ENCODE data around the gene MARCKSL1. TPM values are rescaled to one million over a fixed set of nuclear protein-coding genes. Genes with fewer than 3 reads are reported as not detected.
"Not testable (repeated sequence)": the region's sequence is repeated elsewhere in the genome, so short reads cannot be mapped to it uniquely, and the experiment has no call there.

MARCKSL1 gene
- total RNA-seq, 1 donor from 2014 or later: 104 TPM

DNA sequence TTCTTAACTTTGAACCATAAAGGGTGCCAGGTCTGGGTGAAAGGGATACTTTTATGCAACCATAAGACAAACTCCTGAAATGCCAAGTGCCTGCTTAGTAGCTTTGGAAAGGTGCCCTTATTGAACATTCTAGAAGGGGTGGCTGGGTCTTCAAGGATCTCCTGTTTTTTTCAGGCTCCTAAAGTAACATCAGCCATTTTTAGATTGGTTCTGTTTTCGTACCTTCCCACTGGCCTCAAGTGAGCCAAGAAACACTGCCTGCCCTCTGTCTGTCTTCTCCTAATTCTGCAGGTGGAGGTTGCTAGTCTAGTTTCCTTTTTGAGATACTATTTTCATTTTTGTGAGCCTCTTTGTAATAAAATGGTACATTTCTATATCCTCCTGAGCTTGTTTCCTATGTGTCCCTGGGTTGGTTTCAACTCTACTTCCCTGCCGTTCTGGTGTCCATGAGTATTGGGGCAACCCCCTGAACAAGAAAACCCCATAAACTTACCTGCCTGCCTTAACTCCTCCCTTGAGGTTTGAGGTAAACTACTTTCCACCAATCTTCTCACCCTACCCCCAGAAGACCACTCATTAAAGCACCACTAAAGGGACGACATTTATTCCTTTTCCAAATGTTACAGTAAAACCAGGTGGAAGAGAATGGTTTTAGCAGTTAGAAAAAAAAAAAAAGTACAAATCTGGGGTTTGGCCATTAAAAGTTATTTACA lies 2.6 kb downstream of the MARCKSL1 start:
- no peak for DNase-seq (ENCODE audit: low read depth, low spot score)

DNA sequence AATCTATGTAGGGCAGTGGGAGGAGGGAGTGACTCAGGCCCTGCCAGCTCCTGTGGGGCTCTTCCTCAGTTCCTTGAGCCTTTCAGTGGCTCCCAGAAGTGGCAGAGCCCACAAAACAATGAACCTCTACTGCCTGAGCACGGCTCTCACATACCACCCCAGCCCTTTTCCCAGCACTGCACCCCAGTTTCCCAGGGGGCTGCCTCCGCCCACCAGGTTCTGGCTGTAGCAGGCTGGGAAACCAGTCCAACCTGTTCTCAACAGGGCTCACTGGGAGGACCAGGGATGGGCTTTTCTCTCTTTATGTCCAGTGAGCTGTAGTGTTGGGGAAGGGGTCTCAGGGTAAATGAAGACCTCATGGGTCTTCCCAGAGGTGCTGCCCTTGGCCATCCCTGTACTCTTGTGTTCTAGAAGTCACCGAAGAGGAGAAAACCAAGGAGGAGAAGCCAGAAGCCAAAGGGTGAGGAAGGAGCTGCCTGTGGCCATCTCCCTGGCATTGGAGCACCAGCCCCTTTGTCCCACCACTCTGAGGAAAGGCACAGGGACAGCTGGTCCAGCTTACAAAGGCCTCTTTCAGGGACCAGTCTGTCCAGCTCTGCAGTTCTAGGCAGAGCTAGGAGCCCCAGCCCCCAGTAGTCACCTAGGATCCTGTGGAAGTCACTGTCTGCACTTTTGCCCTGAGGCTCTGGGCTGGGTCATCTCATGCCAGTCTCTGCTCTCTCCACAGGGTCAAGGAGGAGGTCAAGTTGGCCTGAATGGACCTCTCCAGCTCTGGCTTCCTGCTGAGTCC lies 3.5 kb downstream of the MARCKSL1 start:
- no peak for DNase-seq (ENCODE audit: low read depth, low spot score)

DNA sequence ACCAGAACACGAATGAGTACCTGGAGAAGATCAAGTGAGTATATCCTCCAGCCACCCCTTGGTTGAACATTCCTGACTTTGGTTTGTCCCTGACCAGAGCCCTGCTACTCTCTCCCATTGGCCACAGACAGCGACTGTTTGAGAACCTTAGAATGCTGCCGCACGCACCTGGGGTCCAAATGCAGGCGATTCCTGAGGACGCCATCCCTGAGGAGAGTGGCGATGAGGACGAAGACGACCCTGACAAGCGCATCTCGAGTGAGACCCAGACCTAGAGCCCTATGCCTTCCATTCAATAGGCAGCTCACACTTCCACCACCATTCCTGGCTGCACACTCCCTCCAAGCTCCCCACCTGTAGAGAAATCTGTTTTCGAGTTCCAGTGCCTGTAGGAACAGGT lies 4.5 kb downstream of the MARCKSL1 start:
- DNase-seq (ENCODE audit: low read depth, low spot score): no peak

DNA sequence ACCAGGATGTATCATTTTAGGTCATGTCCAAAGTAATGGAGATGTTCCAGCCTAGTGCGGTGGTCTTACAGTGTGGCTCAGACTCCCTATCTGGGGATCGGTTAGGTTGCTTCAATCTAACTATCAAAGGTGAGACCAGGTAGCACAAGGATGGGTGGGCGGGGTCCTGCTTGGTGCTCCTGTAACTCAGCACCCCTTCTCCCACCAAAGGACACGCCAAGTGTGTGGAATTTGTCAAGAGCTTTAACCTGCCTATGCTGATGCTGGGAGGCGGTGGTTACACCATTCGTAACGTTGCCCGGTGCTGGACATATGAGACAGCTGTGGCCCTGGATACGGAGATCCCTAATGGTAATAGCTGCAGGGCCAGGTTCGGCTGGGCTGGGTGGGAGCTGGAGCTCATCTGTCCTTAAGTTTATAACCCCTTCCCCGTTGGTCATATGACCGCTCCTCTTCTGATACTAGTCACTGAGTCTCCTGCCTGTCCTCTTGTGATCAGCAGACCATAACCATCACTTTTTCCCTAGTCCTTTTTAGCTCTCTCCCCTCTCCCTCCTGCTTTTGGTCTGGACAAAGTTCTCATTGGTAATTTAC lies 5.4 kb downstream of the MARCKSL1 start:
- DNase-seq (ENCODE audit: low read depth, low spot score): no peak

DNA sequence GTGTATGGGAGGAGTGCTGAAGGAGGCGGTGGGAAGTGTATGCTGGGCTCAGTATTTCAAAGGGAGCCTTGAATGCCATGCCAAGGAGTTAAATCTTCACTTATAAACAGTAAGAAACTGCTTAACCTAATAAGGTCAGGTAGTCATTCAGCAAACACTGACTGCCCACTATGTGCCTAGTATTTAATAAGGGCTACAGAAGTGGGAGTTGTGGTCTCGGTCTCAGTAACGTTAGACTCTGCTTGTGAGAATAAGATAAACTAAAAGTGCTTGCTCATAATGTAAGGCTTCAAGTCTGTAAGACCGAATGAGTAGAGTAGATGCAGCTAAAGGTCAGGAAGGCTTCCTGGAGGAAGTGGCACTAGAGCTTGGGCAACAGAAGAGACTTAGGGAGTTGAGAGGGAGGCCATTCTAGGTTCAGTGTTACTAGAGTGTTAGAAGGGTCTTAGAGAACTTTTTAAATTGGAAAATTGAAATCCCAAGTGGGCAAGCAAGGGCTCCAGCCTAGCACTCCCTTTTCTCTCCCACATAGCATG lies 6.0 kb downstream of the MARCKSL1 start:
- no peak for DNase-seq (ENCODE audit: low read depth, low spot score)

DNA sequence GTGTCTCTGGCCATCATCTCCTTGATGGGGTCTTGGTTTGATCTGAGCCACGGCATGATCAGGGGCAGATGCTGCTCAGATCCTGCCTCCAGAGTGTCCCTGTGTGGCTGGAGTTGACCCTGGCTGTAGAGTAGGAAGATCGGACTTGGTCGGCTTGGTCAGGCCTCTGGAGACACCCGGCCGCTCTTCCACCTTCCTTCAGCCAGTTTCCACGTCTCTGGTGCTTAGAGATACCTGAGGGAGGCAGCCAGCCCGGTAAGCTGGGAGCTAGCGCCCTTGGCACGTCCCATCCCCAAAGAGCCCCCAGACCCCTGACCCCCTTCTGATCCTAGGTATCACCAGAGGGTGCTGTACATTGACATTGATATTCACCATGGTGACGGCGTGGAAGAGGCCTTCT lies 8.8 kb downstream of the MARCKSL1 start:
- no peak for DNase-seq (ENCODE audit: low read depth, low spot score)

DNA sequence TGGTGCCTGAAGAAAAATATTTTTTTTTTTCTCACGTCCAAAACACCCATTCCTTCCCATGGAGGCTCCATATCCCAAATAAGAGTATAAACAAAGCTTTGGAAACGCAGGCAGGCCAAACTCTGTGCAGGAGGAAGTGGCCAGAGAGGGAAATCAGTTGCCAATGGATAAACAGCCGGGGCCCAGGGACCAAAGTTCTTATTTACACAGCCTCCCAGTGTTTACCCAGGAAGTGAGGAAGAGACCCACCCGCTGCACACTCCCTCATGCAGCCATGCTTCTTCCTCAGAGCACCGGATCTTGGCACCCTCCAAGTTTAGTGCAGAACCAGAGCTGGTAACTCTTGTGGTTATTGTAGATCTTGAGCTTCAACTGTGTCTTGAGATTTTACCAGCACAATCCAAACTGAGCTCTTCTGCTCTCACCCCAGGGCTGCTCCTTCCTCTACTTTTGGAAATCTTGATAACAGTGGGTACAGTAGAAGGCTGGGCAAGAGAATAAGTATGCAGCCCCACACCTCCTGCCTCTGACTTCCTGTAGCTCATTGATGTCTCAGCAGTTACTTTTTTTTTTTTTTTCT lies 14.2 kb downstream of the MARCKSL1 start:
- no peak for DNase-seq (ENCODE audit: low read depth, low spot score)

DNA sequence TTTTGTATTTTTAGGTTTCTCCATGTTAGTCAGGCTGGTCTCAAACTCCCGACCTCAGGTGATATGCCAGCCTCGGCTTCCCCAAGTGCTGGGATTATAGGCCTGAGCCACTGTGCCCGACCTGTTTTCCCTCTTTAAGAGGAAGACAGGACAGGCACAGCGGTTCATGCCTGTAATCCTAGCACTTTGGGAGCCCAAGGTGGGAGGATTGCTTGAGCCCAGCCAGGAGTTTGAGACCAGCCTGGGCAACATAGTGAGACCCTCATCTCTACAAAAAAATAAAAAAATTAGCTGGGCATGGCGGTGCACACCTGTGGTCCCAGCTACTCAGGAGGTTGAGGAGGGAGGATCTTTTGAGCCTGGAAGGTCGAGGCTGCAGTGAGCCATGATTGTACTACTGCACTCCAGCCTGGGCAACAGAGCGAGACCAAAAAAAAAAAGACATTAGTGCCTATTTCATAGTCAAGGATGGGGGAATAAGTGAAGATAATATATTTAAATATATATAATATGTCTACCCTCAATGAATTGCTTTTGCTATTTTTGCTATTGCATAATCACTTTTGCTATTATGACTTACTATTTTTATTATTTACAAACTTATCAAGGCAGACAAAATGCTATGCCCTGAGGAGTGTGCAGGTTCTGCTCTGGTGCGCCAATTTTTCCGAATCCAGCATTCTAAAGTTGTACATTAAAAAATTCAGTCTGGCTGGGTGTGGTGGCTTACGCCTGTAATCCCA lies 17.7 kb downstream of the MARCKSL1 start:
- no peak for DNase-seq (ENCODE audit: low read depth, low spot score)

DNA sequence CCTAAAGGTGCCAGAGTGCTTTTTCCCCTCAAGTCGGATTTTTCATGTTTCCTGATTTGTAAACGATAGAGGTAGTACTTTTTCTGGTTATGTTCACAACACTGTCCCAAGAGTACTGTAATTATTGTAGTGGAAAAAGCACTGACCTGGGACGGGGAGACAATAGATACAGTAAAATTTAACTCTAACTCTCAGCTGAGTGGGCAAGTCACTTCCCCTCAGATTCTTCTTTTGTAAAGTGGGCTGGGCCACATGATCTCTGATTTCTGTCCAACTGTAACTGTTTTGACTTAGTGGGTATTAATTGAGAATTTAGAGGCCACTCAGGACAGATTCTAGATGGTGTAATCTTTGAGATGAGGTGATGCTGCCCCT lies 19.1 kb downstream of the MARCKSL1 start:
- no peak for DNase-seq (ENCODE audit: low read depth, low spot score)

DNA sequence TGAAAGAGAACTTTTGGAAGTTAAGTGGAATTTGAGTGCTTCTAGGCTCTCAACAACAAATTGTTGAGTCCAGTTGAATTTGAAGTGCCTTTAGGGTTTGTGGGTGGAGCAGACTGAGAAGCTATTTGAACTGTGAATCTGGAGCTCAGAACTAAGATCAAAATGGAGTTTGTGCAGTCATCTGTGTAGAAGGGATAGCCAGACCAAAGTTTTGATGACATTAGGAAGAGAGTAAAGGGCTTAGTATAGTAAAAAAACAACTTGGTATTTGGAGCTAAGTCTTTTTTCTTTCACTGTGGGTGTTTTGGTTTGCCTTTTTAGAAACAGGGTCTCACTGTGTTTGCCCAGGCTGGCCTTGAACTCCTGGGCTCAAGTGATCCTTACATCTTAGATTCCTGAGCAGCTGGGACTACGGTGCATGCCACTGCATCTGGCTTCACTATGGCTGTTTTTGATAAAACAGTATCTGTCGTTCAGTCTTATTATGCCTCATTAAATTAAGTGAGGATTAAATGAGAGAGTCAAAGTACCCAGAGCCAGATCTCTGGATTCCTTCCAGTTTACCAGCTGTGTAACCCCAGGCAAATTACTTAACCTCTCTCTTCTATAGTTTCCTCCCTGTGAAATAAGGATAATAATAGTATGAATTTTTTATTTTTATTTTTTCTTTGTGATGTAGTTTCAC lies 24.2 kb downstream of the MARCKSL1 start:
- no peak for DNase-seq (ENCODE audit: low read depth, low spot score)

DNA sequence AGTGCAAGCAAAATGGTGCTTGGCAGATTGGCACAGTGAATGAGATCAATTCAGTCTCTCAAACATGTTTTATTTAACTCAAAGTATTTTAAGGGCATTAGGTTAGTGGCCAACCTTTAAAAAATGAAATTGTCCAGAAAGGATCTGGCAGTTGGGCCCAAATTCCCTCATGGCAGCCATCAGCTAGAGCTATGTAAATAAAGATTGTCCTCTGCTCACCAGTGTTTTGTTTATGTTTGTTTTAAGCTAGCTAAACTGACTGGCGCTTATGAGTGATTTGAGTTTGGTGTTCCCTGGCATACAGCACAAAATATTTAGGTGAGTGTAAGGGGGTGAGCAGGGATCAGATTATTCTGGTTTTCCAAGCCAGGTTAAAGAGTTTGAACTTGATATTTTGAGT lies 26.1 kb downstream of the MARCKSL1 start:
- no peak for DNase-seq (ENCODE audit: low read depth, low spot score)

DNA sequence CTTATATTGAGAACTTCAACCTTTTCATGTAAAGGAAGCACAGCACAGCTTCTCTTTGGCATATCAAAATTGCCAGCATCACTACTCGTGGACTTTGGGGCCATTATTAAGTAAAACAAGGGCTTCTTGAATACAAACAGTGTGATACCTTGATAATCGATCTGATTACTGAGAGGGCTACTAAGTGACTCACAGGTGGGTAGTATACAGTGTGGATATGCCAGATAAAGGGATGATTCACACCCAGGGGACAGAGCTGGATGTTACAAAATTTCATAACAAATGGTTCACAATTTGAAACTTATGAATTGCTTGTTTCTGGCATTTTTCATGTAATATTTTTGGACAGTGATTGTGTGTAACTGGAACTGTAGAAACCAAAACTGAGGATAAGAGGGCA lies 28.7 kb downstream of the MARCKSL1 start:
- no peak for DNase-seq (ENCODE audit: low read depth, low spot score)

DNA sequence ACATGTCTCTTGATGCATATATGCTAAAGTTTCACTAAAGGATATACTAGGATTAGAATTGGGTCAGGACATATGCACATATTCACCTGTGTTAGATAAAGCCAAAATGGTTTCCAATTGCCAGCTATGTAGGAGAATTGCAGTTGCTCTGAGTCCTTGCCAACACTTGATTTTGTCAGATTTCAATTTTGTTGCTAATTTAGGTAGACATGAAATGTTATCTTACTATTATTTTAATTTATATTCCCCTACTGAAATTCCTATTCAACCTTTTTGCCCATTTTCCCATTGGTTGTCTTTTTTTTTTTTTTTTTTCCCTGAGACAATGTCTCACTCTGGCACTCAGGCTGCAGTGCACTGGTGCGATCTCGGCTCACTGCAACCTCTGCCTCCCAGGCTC lies 30.7 kb downstream of the MARCKSL1 start:
- no peak for DNase-seq (ENCODE audit: low read depth, low spot score)

DNA sequence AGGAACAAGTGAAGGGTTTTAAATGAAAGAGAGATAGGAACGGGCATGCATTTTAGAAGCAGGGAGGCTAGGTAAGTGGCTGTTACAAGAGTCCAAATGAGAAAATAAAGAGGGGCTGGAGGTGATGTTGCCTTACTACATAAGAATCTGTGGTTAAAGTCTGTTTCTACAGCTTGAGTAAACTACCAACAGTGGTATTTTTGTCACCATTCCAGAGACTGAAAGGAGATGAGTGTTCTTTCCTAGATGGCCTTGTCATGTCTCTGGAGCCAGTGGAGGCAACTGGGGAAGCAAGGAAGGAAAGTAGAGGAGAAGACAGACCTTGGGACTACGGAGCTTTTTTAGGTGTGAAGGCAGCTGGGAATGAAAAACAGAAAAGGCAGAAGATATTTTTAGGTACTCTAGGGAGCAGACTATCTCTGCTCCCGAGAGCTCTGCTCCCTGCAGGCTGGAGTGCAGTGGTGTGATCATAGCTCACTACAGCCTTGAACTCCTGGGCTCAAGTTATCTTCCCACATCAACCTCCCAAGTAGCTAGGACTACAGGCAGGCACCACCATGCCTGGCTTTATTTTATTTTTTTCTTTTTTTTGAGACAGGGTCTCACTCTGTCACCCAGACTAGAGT lies 31.9 kb downstream of the MARCKSL1 start:
- DNase-seq (ENCODE audit: low read depth, low spot score): no peak

DNA sequence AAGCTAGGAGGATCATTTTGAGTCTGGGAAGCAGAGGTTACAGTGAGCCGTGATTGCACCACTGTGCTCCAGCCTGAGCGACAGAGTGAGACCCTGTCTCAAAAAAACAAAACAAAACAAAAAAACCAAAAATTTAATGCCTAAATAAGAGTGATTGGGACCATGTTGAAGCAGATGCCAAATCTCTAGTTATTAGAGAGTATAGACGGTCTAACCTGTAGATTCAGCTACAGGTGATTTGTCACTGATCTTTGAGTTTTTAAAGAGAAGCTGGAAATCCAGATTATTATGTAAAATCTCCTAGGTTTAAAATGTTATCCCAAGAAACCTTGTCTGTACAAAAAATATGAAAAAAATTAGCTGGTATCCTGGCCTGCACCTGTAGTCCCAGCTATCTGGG lies 32.7 kb downstream of the MARCKSL1 start:
- DNase-seq (ENCODE audit: low read depth, low spot score): no peak

DNA sequence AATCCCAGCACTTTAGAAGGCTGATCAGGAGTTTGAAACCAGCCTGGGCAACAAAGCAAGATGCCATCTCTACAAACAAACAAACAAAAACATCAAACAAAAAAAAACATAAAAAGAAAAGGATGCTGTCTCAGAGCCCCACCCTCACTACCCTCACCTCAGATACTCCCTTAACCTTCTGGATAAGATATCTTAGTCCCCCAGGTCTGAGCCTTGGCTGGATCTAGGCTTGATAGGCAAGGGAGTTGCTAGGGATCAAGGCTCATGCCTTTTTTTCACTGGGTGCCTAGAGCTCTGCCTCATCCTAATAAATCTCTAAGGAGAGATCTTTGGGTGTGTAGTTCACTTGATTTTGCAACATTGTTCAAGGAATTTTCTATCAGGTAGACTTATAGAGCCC lies 36.7 kb downstream of the MARCKSL1 start:
- DNase-seq (ENCODE audit: low read depth, low spot score): no peak

DNA sequence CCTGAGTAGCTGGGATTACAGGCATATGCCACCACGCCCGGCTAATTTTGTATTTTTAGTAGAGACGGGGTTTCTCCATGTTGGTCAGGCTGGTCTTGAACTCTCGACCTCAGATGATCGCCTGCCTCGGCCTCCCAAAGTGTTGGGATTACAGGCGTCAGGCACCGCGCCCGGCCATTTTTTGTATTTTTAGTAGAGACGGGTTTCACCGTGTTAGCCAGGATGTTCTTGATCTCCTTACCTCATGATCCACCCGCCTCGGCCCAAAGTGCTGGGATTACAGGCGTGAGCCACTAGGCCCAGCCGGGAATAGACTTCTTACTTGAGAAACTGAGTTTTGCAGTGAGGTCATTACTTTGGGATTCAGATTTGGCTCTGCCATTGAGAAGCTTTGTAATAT lies 37.8 kb downstream of the MARCKSL1 start:
- DNase-seq (ENCODE audit: low read depth, low spot score): not testable (repeated sequence)

DNA sequence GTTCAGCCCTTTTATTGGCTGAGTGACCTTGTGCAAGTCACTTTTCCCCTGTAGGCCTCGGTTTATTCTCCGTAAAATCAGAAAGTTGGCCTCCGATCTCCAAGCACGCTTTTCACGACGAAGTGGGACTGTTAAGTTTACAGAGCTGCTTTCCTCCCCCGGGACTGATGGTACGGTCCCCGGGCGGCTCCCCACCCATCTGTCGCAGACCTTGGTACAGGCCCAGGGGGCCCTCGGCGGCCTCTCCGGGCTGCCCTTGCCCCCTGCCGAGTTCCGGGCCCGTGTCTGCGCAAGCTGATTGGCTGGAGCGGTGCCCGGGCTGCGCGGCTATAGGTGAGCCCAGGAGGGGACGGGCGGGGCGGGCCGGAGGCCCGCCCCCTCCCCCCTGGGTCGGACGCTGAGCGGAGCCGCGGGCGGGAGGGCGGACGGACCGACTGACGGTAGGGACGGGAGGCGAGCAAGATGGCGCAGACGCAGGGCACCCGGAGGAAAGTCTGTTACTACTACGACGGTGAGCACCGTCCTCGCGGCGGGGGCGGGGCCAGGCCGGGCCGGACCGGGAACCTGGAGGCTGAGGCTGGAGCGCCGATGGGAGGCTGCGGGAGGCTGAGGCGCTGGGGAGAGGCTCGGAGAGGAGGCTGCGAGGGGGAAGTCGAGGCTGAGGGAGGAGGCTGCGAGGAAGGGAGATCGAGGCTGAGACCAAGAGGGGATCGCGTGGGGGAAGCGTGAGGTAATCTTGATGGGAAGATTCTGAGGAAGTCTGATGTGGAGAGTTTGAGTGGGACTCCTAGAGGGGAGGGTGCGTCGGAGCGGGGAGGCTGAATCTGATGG lies 44.1 kb downstream of the MARCKSL1 start, which contains the start of gene HDAC1:
Gene HDAC1, plus strand, starts transcription at position 376 of the 831 bp plus-strand sequence. Its CDS starts 87 bp downstream, at position 463.
- DNase-seq (ENCODE audit: low read depth, low spot score): peak; percentile 83

DNA sequence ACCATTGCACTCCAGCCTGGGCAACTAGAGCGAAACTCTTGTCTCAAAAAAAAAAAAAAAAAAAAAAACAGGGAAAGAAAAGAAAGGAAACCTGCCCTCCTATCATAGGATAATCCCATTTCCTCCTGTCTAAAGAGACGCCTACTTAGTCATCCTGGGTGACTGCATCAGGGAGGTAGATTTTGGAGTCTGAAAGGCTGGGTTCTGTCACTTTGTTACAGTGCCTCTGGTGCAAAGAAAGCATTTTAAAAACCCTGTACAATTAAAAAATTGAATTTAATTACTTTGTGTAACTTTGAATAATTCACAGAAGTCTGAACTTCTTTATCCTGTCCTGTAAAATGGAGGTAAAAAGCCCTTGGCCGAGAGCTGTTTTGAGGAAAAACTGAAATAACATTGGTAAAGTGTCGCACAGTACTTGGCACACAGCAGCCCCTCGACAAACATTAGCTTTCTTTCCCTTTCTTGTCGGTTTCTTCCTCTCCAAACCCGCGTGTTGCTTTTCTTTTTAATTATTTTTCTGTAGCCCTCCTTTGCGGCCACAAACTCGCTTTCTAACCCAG lies 44.8 kb downstream of the MARCKSL1 start:
- no peak for DNase-seq (ENCODE audit: low read depth, low spot score)

All from pulmonary artery endothelial cell (primary cell).